ENCODE data around the gene PRR23A. TPM values are rescaled to one million over a fixed set of nuclear protein-coding genes. Genes with fewer than 3 reads are reported as not detected.

The PRR23A gene
- total RNA-seq, 2 experiments from 2014 or later, result not detected

DNA sequence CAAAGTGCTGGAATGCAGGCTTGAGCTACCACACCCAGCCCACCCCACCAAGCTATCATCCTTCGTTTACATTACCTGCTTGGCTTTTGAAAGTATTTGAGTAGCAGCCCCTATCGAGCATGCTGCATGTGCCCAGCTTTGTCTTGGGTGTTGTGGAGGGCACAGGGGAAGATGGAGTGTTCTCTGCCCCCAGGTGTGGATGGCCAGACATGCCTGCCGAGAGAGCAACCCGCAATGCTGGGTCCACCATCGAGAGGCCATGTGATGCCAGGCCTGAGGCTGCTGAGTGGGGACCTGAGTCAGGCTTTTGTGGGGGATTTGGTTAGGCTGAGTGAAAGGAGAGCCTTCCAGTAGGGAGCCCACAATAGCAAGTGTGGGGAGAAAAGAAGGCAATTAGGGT lies 33.1 kb downstream of the PRR23A start:
- CTCF ChIA-PET, result interaction anchor here (1.2 to 2.1 kb wide), 2 partner anchors 32 to 37 kb away, joined by 4 to 7 read pairs; no protein-coding TSS in a partner anchor
- POLR2A ChIA-PET, result interaction anchor here (0.6 kb wide), 1 partner anchor 558 kb away, joined by 3 read pairs; no protein-coding TSS in a partner anchor
- TF ChIP-seq, protein P1, sequence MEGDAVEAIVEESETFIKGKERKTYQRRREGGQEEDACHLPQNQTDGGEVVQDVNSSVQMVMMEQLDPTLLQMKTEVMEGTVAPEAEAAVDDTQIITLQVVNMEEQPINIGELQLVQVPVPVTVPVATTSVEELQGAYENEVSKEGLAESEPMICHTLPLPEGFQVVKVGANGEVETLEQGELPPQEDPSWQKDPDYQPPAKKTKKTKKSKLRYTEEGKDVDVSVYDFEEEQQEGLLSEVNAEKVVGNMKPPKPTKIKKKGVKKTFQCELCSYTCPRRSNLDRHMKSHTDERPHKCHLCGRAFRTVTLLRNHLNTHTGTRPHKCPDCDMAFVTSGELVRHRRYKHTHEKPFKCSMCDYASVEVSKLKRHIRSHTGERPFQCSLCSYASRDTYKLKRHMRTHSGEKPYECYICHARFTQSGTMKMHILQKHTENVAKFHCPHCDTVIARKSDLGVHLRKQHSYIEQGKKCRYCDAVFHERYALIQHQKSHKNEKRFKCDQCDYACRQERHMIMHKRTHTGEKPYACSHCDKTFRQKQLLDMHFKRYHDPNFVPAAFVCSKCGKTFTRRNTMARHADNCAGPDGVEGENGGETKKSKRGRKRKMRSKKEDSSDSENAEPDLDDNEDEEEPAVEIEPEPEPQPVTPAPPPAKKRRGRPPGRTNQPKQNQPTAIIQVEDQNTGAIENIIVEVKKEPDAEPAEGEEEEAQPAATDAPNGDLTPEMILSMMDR (IDR thresholded peaks at IDR 0.05), result no peak
- ATAC-seq, result no peak
- intact Hi-C loops (cut with micrococcal nuclease), result no loop called here
- Mint-ChIP-seq H3K4me1 (ENCODE audit: low read depth) (no peaks in the 10 kb centered on the region), H3K36me3 (ENCODE audit: low read depth) (no peaks in the 10 kb centered on the region), H3K27ac (no peak overlapping the region), H3K27me3 (peaks cover 14% of the 10 kb centered on the region), H3K4me3 (no peak overlapping the region), H3K9me3 (no peaks in the 10 kb centered on the region)
- DNase-seq, result no peak

DNA sequence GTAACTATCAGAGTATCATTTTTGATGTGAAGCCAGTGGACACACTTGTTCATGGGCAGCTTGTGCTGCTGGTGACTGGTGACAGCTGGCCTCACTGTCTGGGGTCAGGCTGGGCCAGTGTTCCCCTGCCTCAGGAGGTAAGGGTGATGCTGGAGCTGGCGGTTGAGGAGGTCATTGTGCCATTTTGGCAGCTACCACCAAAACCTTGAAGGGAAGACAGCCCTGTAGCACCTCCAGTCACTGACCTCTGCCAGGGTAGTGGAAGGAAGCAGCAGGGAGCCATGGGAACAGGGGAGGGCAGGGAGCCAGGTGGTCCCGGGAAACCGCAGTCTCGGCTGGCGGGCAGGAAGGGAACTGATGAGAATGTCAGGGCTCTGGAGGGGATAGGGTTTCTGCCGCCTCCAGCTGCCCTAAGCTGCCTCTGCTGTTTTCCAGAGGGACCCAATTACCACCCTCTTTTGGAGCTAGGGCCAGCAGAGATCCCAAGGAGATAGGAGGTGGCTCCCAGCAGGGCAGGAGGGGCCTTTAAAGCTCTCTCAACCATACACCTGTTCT lies 34.2 kb downstream of the PRR23A start:
- H3K27ac Mint-ChIP-seq, result no peak overlapping the region
- no peaks in the 10 kb centered on the region for H3K36me3 Mint-ChIP-seq (ENCODE audit: low read depth)
- ATAC-seq, result no peak
- no peaks in the 10 kb centered on the region for H3K9me3 Mint-ChIP-seq
- peaks cover 14% of the 10 kb centered on the region for H3K27me3 Mint-ChIP-seq
- H3K4me1 Mint-ChIP-seq (ENCODE audit: low read depth), result no peaks in the 10 kb centered on the region
- DNase-seq, result no peak
- no peak overlapping the region for H3K4me3 Mint-ChIP-seq
- intact Hi-C loops (cut with micrococcal nuclease), result no loop called here
- TF ChIP-seq, protein P1 (IDR thresholded peaks at IDR 0.05), result no peak
- ChIA-PET POLR2A (no interaction called here), CTCF (interaction anchor here (1.2 kb wide), 1 partner anchor 31 kb away, joined by 4 read pairs; no protein-coding TSS in a partner anchor)

DNA sequence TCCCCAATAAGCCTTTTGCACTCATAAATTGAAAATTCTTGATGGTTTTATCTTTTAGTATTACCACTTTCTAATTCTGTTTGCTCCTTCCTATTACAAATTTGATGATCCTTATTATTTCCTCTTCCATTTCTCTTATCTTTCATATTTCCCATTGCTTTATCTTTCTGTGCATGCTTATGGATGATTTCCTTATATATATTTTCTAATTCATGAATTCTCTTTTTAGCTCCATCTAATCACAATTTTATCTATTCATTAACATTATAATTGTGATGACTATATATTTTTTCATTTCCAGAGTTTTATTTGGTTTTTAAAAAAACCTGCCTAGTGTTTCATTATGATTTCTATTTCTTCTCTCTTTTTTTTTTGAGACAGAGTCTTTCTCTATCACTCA lies 41.1 kb downstream of the PRR23A start:
- POLR2A ChIA-PET, result no interaction called here
- peaks cover 9% of the 10 kb centered on the region for H3K9me3 Mint-ChIP-seq
- H3K27ac Mint-ChIP-seq, result no peak overlapping the region
- peaks cover 9% of the 10 kb centered on the region for H3K4me1 Mint-ChIP-seq (ENCODE audit: low read depth)
- H3K36me3 Mint-ChIP-seq (ENCODE audit: low read depth), result no peaks in the 10 kb centered on the region
- no peak overlapping the region for H3K4me3 Mint-ChIP-seq
- H3K27me3 Mint-ChIP-seq, result peaks cover 44% of the 10 kb centered on the region
- DNase-seq (no peak), ATAC-seq (no peak)
- CTCF ChIA-PET, result interaction anchor here (1.9 kb wide), 1 partner anchor 29 kb away, joined by 8 read pairs; no protein-coding TSS in a partner anchor
- TF ChIP-seq, protein P1 (IDR thresholded peaks at IDR 0.05), result no peak
- intact Hi-C loops (cut with micrococcal nuclease), result no loop called here

DNA sequence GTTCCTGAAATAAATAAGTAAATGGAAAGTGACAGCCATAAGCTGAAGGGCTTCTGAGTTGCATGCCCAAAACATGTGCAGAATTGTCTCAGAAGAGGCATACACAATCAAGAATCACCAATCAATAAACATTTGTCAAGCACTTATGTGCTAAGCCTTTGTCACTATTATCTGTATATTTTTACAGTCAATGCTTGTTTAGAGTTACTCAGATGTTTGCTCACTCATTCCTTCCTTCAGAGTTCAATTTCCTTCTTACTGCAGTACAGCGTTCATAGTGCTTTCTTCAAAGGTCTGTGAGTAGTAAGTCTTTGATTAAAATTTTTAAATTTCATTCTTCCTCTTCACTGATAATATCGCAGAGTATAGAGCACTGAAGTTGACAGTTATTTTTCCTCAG lies 41.8 kb downstream of the PRR23A start:
- intact Hi-C loops (cut with micrococcal nuclease), result no loop called here
- Mint-ChIP-seq H3K4me3 (no peak overlapping the region), H3K9me3 (peaks cover 9% of the 10 kb centered on the region), H3K27me3 (peaks cover 41% of the 10 kb centered on the region), H3K4me1 (ENCODE audit: low read depth) (peaks cover 9% of the 10 kb centered on the region), H3K27ac (no peak overlapping the region), H3K36me3 (ENCODE audit: low read depth) (no peaks in the 10 kb centered on the region)
- TF ChIP-seq, protein P1 (IDR thresholded peaks at IDR 0.05), result no peak
- ChIA-PET CTCF (interaction anchor here (0.6 to 1.9 kb wide), 2 partner anchors 26 to 28 kb away, joined by 3 to 8 read pairs; no protein-coding TSS in a partner anchor), POLR2A (no interaction called here)
- DNase-seq, result no peak
- ATAC-seq, result no peak

DNA sequence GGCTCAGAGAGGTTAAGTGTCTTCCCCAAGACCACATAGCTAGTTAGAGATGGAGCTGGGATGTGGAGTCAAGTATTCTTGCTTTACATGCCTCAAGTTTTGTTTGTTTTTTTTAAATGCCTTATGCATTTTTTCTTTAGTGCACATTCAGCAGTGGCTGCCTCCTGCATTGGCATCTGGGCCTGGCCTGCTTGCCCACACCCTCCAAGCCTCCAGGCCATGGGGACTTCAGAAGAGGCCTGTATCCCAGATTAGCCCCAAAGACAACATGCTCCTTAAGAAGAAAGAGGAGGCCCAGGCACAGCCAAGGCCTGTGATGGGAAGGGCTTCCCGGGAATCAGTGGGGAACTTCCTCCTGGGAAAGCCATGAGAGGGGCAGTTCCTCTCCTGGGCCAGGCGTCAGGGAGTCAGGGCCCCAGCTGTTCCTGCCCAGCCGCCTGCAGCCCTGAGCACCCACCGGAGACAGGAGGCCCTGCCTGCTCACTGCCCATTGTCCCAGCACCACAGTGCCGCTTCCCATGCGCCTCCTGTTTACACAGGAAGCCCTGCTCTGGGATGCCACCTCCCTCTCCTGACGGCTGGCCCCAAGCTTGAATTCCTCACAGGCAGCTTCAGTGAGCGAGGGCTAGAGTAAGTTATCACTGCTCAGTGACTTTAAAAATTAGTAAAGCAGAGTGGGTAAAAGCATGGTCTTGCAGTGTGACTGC lies 43.1 kb downstream of the PRR23A start:
- H3K27ac Mint-ChIP-seq, result no peak overlapping the region
- no peaks in the 10 kb centered on the region for H3K36me3 Mint-ChIP-seq (ENCODE audit: low read depth)
- POLR2A ChIA-PET, result no interaction called here
- ATAC-seq, result no peak
- TF ChIP-seq, protein P1 (IDR thresholded peaks at IDR 0.05), result no peak
- peaks cover 9% of the 10 kb centered on the region for H3K9me3 Mint-ChIP-seq
- no peak overlapping the region for H3K4me3 Mint-ChIP-seq
- CTCF ChIA-PET, result interaction anchor here (0.7 to 1.0 kb wide), 2 partner anchors 17 to 27 kb away, joined by 3 read pairs; no protein-coding TSS in a partner anchor
- peaks cover 47% of the 10 kb centered on the region for H3K27me3 Mint-ChIP-seq
- DNase-seq, result no peak
- H3K4me1 Mint-ChIP-seq (ENCODE audit: low read depth), result peaks cover 9% of the 10 kb centered on the region
- intact Hi-C loops (cut with micrococcal nuclease), result no loop called here
